K562 (cell line): Measurements from ENCODE around the gene NT5C2. TPM values are rescaled to one million over a fixed set of nuclear protein-coding genes. Genes with fewer than 3 reads are reported as not detected.
"Not testable (repeated sequence)": the region's sequence is repeated elsewhere in the genome, so short reads cannot be mapped to it uniquely, and the experiment has no call there.

Source experiments
- ATAC-seq: fragments of 200-7000 bp; cut with Tn5 transposase; 3 replicates; pipeline ENCODE4 v1.9.1; 2020; ENCODE audit warnings: moderate library complexity
- BruUV-seq: library from RNA; stranded (reverse); fragments of 400-500 nt; replicated peaks from 2 replicates; lab custom pipeline; 2021; lab: Mats Ljungman, UMichigan
- CTCF ChIA-PET: fragments of 300-600 bp; formaldehyde crosslinking; extraction: SDS; loops from one replicate; lab custom pipeline; 2021; ENCODE audit warnings: low intra/inter-chr PET ratio; lab: Yijun Ruan, JAX
- POLR2A ChIA-PET: fragments of 300-600, 350-650 bp; sonication (Branson Sonifier 250); formaldehyde crosslinking; extraction: SDS; loops from one replicate; lab custom pipeline; 2021; ENCODE audit warnings: antibody characterized with exemption, inconsistent platforms; lab: Yijun Ruan, JAX
- DNase-seq, 4 experiments: peaks; one replicate each; pipeline versions ENCODE4 v3.0.0 to v3.0.0-alpha.2; 2011 to 2018; ENCODE audit warnings: low spot score in 3 of 4, mixed read lengths in 3 of 4; ENCODE audit errors: extremely low read depth in 1 of 4
- FAIRE-seq: peaks from 2 replicates; lab custom pipeline; 2011; peaks lifted over from hg19 to GRCh38; lab: Jason Lieb, UNC
- H2AFZ ChIP-seq: 2 replicates; pipeline ENCODE4 v1.6.0; 2011; ENCODE audit warnings: low read depth, low read length, control low read depth, inconsistent platforms
- H3K27ac ChIP-seq: fragments of 200-600 bp; 3 replicates; pipeline ENCODE4 v1.8.0; 2011; ENCODE audit warnings: low read depth, mild to moderate bottlenecking, control low read depth, inconsistent platforms, low read length, moderate library complexity, mixed read lengths; ENCODE audit errors: extremely low read depth
- H3K27me3 ChIP-seq, 2 experiments: fragments of 300-600 bp in 1 of 2; 2 replicates in 1 of 2; 3 replicates in 1 of 2; pipeline versions ENCODE4 v1.6.0 to v1.8.0; 2011; ENCODE audit warnings: inconsistent platforms in 2 of 2, low read length in 2 of 2, mild to moderate bottlenecking in 1 of 2, mixed read lengths in 1 of 2, moderate library complexity in 1 of 2; ENCODE audit not compliant: control insufficient read depth in 2 of 2, insufficient read depth in 2 of 2
- H3K36me3 ChIP-seq: fragments of 300-600 bp; 3 replicates; pipeline ENCODE4 v1.8.0; 2011; ENCODE audit warnings: mild to moderate bottlenecking, low read length, inconsistent platforms; ENCODE audit not compliant: control insufficient read depth, insufficient read depth
- H3K4me1 ChIP-seq, 2 experiments: fragments of 200-600 bp in 1 of 2; replicated peaks in 1 of 2; 2 replicates in 1 of 2; 3 replicates in 1 of 2; pipeline versions ENCODE4 v1.5.1 to v1.8.0; 2011; ENCODE audit warnings: inconsistent platforms in 2 of 2, low read length in 2 of 2, mild to moderate bottlenecking in 1 of 2, mixed read lengths in 1 of 2, moderate library complexity in 1 of 2; ENCODE audit not compliant: control insufficient read depth in 2 of 2, insufficient read depth in 2 of 2
- H3K4me2 ChIP-seq: 2 replicates; pipeline ENCODE4 v1.6.1; 2011; ENCODE audit warnings: low read length, control low read depth, inconsistent platforms, mixed read lengths; ENCODE audit not compliant: insufficient read depth
- H3K4me3 ChIP-seq: fragments of 200-600 bp; sonication (generic), shearing (Covaris generic); 2 replicates; pipeline ENCODE4 v1.5.1; 2016; ENCODE audit warnings: control low read depth, inconsistent platforms
- H3K79me2 ChIP-seq: fragments of 200-600 bp; 3 replicates; pipeline ENCODE4 v1.8.0; 2011; ENCODE audit warnings: low read length, inconsistent platforms; ENCODE audit not compliant: control insufficient read depth, insufficient read depth
- H3K9ac ChIP-seq, 2 experiments: 2 replicates each; pipeline versions ENCODE4 v1.6.0 to v1.6.1; 2011; ENCODE audit warnings: low read depth in 2 of 2, low read length in 2 of 2, control low read depth in 1 of 2, inconsistent platforms in 1 of 2, mild to moderate bottlenecking in 1 of 2, mixed read lengths in 1 of 2; ENCODE audit not compliant: insufficient read depth in 1 of 2
- H3K9me1 ChIP-seq: one replicate; pipeline ENCODE4 v1.6.0; 2011; ENCODE audit warnings: inconsistent platforms, mild to moderate bottlenecking, low read length, moderate library complexity; ENCODE audit not compliant: control insufficient read depth, insufficient read depth
- H3K9me3 ChIP-seq: replicated peaks from 2 replicates; pipeline ENCODE4 v1.5.1; 2011; ENCODE audit warnings: low read depth, low read length, inconsistent platforms; ENCODE audit not compliant: control insufficient read depth, insufficient read depth
- H4K20me1 ChIP-seq: replicated peaks from 2 replicates; pipeline ENCODE4 v1.6.1; 2011; ENCODE audit warnings: low read length, inconsistent platforms, mixed read lengths; ENCODE audit not compliant: control insufficient read depth, insufficient read depth
- KDM1A ChIP-seq, 2 experiments: fragments of 450-650 bp; IDR thresholded peaks; 2 replicates each; pipeline ENCODE4 v1.6.1; 2016; ENCODE audit warnings: mild to moderate bottlenecking in 2 of 2
- NCOA1 ChIP-seq: fragments of 450-650 bp; IDR thresholded peaks from 2 replicates; pipeline ENCODE4 v1.6.1; 2016; ENCODE audit warnings: low read depth
- REST ChIP-seq, 2 experiments: fragments of 450-650 bp; formaldehyde crosslinking in 1 of 2; IDR thresholded peaks; 2 replicates each; pipeline versions ENCODE4 v1.4.0 to v1.6.1; 2014 to 2020; ENCODE audit warnings: mild to moderate bottlenecking in 2 of 2, borderline replicate concordance in 1 of 2, low read depth in 1 of 2
- WGBS: fragments of 100-300 bp; shearing (Covaris generic); methylation state at CpG from one replicate; pipeline ENCODE4 v1.1.6; 2016; ENCODE audit warnings: low coverage, mixed read lengths; ENCODE audit not compliant: insufficient coverage; ENCODE audit errors: missing lambda C conversion rate; 5-methylcytosine and 5-hydroxymethylcytosine counted together
- in situ Hi-C: fragments of 300-500 bp; cut with MboI; formaldehyde crosslinking; loops from 4 replicates; pipeline ENCODE4 v1.15.0; 2018; ENCODE audit warnings: inconsistent platforms, mixed read lengths
- intact Hi-C: fragments of 100-400 bp; cut with micrococcal nuclease; formaldehyde crosslinking; loops from 2 replicates; pipeline ENCODE4 v1.14.2; 2022
- polyA plus RNA-seq, 8 experiments: library from polyadenylated mRNA; depleted of rRNA in 4 of 8; stranded (reverse) in 5 of 8; unstranded in 3 of 8; fragments of >200 nt; fragmentation: Nextera tagmentation in 2 of 8; fragmentation: Illumina TruSeq in 1 of 8; extraction: Ambion mirVana in 2 of 8; extraction: Trizol in 1 of 8; gene quantifications; 2 replicates each; pipeline versions ENCODE4 v1.2.1 to v1.2.3, GENCODE V29; 2011 to 2014; ENCODE audit warnings: inconsistent platforms in 1 of 8, missing spikeins in 1 of 8
- total RNA-seq, 7 experiments: library from RNA; depleted of rRNA in 6 of 7; stranded (reverse); fragments of >200 nt in 6 of 7; fragmentation: Illumina TruSeq in 2 of 7; extraction: Trizol in 2 of 7; gene quantifications; 2 replicates each; pipeline versions ENCODE4 v1.2.1 to v1.2.3, GENCODE V29; 2011 to 2021; ENCODE audit warnings: low replicate concordance in 1 of 7

The NT5C2 gene
- total and polyA plus RNA-seq, 9 of the 15 experiments (the other 6 are each of a cell fraction or from before 2014, with no cell fraction given), result 11.3 to 45.2 (median 27.7) TPM

GRCh38 chr10:103067956-103068355 lies 125.1 kb downstream of the NT5C2 start (continued):
- peak; percentile 51; the same call in 1 of the 2 replicates for TF ChIP-seq REST (IDR thresholded peaks at IDR 0.05; ENCODE audit: borderline replicate concordance)
- no peak for TF ChIP-seq REST (CRISPR knock-in tag; IDR thresholded peaks at IDR 0.05; ENCODE audit: low read depth)

DNA sequence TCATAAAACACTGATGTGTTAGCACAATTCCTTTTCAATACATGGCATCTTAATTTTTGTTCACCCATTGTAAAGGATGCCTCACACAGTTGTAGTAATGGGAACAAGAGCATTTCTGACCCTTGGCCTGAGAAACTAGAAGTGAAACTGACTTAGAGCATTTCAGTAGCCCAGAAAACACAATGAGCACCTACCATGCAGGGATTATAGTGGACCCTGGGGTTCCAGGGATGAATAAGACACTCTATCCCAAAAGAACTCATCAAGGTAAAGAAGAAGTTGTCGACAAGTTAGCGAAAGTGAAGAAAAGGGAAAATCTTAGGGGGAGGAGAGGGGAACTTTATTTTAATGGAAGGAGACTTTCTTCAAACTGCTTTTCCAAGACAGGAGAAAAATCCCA lies 125.6 kb downstream of the NT5C2 start:
- Histone ChIP-seq H3K36me3 (no peaks in the 10 kb centered on the region), H2AFZ (no peak overlapping the region), H3K4me3 (no peak overlapping the region), H3K9me1 (no peaks in the 10 kb centered on the region), H3K9me3 (no peaks in the 10 kb centered on the region), H3K27ac (no peak overlapping the region), H3K9ac (no peak overlapping the region), H3K4me2 (no peak overlapping the region), H3K27me3 (no peaks in the 10 kb centered on the region), H4K20me1 (0 out of 2 replicates have a peak, but pooled peaks cover 4% of the 10 kb centered on the region), H3K79me2 (no peaks in the 10 kb centered on the region), H3K4me1 (no peaks in the 10 kb centered on the region)
- TF ChIP-seq KDM1A (IDR thresholded peaks at IDR 0.05), result no peak
- TF ChIP-seq NCOA1, result no peak
- DNase-seq (no peak), ATAC-seq (no peak), FAIRE-seq (no peak)
- POLR2A ChIA-PET, result no interaction called here
- no TSS peak for BruUV-seq
- CTCF ChIA-PET, result interaction anchor here (4.2 kb wide), 1 partner anchor 150 kb away, joined by 61 read pairs; the partner anchor contains the start of gene CNNM2
- intact Hi-C loops, result loop anchor here (5.0 kb wide), 1 partner anchor 340 kb away; no protein-coding TSS in a partner anchor
- 94% methylated on average over 2 of the region's 2 CpGs for WGBS
- in situ Hi-C loops, result loop anchor here (5.0 kb wide), 1 partner anchor 340 kb away; no protein-coding TSS in a partner anchor

DNA sequence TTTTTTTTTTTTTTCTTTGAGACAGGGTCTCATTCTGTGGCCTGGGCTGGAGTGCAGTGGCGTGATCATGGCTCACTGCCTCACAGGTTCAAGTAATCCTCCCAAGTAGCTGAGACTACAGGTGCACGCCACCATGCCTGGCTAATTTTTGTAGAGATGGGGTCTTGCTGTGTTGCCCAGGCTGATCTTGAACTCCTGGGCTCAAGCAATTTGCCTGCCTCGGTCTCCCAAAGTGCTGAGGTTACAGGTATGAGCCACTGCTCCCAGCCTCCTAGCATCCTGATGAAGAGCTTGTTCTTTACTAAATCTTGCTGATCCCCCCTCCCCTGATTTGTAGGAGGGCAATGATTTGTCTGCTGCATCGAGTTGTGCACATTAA lies 126.0 kb downstream of the NT5C2 start:
- CTCF ChIA-PET, result interaction anchor here (4.2 kb wide), 1 partner anchor 150 kb away, joined by 61 read pairs; the partner anchor contains the start of gene CNNM2
- H2AFZ ChIP-seq, H3K36me3 ChIP-seq, H3K4me1 ChIP-seq, H3K27me3 ChIP-seq, FAIRE-seq, H3K9me1 ChIP-seq, H3K4me3 ChIP-seq, POLR2A ChIA-PET, BruUV-seq, H3K9ac ChIP-seq, H4K20me1 ChIP-seq, H3K4me2 ChIP-seq, ATAC-seq, H3K27ac ChIP-seq, DNase-seq, H3K79me2 ChIP-seq, H3K9me3 ChIP-seq: not testable (repeated sequence)
- 37% methylated on average over 3 of the region's 4 CpGs for WGBS
- in situ Hi-C loops (loop anchor here (5.0 kb wide), 1 partner anchor 340 kb away; no protein-coding TSS in a partner anchor), intact Hi-C loops (loop anchor here (5.0 kb wide), 1 partner anchor 340 kb away; no protein-coding TSS in a partner anchor)
